HL-60/S4 treated with retinoic acid at 250 ng/mL for 4 days and 3 days (cell line): ENCODE data around the gene RNF130.

Source experiments
- in situ Hi-C: fragments of 300-500 bp; cut with MboI; formaldehyde crosslinking; loops from 2 replicates; pipeline ENCODE4 v1.7.0; 2022; ENCODE audit warnings: low sequenced_read_pairs

The RNF130 gene

DNA sequence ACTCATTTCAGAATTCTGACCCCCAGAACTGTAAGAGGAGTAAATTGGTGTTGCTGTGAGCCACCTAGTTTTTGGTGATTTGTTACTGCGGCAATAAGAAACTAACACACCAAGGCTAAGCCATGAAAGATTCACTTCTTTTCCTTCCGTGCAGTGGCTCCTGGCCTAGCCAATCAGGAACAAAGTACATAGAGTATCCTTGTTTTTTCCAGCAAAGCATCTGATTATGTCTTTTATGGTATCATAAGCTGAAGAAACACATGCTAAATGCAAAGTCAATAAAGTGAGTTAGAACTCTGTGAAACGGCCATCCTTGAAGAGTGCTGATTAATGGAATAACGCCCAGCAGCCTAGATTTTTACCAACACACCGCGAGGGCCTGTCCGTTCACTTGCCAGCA lies 11.4 kb downstream of the RNF130 start:
- in situ Hi-C loops, result no loop called here

DNA sequence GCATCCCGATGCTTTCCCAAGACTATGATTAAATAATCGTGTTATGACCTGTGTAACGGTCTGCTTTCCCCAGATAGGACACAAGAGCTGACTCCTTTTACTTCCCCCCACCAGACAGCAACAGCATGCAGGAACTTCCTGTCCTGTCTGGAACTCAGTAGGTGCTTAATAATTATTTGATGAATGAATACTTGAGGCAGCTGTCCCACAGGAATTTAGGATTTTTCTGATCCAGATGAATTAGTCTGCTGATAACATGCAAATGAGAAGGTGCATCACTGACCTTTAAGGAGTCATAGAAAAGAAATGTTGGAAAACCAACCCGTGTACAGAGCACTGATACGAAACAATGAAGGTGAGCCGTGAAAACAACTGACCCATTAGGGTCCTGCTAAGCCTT lies 12.2 kb downstream of the RNF130 start:
- in situ Hi-C loops, result no loop called here

DNA sequence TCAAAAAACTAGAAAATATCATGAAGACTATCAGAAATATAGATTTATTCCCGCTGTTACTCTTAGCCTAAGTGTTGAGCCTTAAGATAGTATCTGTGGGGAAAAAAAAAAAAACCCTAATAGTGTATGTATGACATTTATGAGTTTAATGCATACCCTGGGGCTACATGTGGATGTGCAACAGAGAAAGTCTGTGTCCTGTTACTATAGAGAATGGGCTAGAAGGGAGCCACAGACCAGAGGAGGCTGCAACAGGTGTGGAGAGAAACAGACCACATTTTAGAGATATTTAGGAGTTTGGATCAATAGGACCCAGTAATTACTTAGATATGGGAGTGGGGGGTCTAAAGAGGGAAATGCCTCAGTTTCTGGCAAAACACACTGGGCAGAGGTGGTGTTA lies 15.4 kb downstream of the RNF130 start:
- in situ Hi-C loops, result no loop called here

DNA sequence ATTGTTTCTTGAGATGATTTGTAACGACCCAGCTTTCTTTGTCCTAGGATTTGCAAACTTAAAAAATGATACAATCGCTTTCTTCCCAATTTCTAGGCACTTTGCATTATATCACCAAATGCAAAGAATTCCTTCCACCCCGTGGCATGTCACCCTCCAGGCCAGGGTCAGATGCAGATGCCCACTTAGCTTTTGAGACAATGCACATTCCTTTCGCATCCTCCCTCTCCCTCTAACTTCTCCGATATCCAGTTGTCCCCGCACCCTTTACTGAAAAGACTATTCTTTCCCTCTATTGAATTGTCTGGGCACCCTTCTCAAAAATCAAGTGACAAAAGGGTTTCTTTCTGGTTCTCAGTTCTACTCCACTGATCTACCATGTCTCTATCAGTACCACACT lies 17.3 kb downstream of the RNF130 start:
- in situ Hi-C loops, result no loop called here

DNA sequence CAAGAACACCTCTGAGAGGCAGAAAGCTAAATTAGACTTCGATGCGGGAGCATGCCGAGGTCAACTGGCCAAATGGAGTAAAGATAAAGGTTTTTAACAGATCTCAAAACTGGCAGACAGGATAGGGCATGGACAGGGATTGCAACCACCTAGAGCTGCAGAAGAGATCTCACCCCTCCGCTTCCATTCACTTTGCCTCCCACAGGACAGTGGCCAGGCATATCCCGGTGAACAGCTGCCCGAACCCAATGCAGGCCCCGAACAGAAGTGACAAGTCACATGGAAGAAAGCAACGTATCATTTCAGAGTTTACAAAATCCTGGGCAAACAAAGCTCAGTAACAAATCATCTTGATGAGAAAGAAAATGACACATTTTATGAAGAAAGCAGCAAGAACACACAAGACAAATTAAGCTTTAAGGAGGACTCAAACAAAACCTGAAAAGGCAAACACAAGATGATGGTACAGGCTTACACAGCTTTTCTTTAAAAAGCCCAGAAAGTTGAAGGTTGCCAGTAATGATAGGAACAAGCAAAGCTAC lies 18.4 kb downstream of the RNF130 start:
- in situ Hi-C loops, result no loop called here

DNA sequence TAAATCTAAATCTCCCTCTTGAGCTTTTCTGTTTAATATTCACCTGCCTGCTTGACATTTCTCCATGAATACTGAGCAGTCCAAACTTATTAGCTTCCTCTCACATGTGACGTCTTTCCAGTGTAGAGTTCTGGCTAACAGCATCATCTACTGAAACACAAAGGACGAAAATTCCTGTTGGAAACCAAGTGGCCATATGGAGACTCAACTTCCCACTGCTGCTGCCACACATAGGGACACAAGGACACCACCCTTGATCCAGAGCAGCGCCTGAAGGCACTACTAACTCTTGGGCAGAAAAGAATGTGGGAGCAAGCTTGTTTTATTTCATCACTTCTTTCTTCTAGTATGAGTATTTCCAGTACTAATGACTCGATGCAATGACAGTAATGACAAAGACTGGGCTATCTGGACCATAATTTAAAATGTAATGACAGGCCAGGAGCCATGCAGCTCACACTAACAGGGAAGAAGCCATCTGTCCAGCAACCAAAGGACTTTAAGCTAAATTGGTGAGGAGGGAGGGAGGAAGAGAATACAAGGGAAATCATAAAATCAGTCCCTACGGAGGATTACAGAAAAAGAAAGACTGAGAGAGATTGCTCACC lies 19.2 kb downstream of the RNF130 start:
- in situ Hi-C loops, result no loop called here

DNA sequence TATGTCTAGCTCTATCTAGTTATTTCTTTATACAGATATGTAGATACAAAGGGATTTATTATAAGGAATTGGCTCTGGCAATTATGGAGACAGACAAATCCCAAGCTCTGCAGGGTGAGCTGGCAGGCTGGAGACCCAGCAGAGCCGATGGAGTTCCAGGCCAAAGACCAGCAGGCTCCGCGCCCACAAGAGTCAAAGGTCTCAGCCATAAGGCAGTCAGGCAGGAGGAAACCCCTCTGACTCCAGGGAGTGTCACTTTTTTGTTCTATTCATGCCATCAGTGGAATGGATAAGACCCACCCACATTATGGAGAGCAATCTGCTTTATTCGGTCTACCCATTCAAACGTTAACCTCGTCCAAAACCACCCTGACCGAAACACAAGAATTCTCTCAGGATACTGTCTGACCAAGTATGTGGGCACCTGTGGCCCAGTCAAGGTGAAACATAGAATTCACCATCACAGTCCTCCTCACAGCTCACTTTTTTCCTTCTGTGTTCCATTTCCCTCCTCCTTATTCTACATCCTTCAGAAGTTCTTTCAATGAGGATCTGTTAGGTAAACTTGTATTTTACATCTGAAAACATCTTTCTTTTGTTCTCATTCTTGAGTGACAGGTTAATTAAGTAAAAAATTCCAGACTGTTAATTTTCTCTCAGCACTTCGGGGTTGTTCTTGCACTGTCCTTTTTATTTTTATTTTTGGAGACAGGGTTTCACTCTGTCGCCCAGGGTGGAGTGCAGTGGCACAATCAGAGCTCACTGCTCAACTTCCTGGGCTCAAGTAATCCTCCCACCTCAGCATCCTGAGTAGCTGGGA lies 21.2 kb downstream of the RNF130 start:
- in situ Hi-C loops, result no loop called here

DNA sequence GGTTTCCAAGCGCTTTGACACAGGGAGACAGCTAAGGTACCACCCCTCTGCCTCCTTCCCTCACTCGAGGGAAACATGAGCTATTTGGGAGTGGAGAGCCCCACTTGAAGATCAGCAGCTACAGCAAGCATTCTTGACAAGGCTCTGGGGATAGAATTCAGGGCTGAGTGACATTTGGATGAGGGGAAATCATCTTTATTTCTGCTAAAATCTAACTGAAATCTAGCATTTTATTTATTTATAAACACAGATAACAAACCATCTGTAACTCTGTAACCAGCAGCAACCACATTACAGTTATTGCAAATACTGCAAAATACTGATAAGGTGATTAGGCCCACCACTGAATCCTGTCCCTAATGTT lies 22.4 kb downstream of the RNF130 start:
- in situ Hi-C loops, result no loop called here

DNA sequence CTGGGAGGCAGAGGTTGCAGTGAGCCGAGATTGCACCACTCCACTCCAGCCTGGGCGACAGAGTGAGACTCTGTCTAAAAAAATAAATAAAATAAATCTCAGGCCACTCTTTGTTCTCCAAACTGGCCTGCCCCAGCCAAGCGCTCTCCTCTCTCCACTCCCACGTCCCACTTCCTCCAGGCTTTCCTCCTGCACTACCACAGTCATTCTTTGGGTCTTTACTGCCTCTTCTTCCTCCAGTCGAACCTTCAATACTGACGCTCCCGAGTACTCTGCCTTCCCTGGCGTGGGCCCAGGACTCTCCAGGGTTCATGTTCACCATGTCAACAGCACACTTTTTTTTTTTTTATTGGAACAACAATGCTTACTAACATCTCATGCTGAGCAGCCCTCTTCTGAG lies 23.9 kb downstream of the RNF130 start:
- in situ Hi-C loops, result no loop called here

DNA sequence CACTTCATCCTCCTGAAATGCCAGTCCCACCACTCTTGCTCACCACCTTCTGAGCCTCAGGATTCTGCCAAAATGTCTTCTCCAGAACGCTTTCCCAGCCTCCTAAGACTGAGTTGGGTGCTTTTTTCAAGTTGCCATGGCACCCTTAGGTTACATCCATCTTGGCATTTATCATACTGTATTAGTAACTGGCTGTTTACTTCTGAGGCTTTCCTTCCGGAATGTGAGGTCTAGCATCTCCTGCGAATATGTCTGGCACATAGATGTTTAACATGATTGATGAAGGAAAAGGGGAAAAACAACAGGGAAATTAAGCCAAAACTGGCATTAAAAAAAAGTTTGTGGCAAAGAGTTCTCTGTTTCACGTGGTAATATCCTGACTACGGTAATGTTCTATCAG lies 24.9 kb downstream of the RNF130 start:
- in situ Hi-C loops, result no loop called here

DNA sequence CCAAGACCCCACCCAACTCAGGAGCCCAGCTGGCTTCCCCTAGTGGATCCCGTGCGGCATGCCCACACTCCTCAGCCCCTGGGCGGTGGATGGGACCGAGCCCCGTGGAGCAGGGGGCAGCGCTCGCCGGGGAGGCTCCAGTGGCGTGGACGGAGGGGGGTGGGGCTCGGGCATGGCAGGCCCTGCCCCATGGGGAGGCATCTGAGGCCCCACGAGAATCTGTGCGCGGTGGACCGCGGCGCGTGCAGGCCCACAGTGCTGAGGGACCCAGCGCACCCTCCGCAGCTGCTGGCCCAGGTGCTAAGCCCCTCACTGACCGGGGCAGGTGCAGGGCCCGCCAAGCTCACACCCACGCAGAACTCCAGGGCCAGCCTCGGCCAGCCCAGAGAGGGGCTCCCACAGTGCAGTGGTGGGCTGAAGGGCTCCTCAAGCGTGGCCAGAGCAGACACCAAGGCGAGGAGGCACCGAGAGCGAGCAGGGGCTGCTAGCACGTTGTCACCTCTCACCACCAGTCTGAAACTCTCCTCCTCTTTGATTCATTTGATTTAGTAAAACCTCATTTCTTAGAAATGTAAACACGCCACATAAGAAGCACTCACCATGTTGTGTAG lies 25.6 kb downstream of the RNF130 start:
- in situ Hi-C loops, result no loop called here

DNA sequence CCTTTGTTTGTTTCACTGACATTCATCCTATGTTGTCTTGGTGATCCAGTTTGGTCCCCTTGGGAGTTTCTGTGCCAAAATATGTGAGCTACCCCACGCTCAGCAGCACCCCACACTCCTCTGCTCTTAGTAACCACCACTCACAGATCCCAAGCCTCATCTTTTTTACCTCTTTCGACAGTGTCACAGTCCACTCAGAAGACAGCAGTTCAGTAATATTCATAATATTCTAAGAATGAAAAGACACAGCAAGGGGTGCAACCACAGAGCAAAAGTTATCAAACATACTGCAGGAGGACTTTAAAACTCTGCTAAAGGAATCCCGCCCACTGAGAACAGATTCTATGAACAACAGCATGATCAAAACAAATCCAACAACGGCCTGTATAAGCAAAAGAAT lies 28.2 kb downstream of the RNF130 start:
- in situ Hi-C loops, result no loop called here

DNA sequence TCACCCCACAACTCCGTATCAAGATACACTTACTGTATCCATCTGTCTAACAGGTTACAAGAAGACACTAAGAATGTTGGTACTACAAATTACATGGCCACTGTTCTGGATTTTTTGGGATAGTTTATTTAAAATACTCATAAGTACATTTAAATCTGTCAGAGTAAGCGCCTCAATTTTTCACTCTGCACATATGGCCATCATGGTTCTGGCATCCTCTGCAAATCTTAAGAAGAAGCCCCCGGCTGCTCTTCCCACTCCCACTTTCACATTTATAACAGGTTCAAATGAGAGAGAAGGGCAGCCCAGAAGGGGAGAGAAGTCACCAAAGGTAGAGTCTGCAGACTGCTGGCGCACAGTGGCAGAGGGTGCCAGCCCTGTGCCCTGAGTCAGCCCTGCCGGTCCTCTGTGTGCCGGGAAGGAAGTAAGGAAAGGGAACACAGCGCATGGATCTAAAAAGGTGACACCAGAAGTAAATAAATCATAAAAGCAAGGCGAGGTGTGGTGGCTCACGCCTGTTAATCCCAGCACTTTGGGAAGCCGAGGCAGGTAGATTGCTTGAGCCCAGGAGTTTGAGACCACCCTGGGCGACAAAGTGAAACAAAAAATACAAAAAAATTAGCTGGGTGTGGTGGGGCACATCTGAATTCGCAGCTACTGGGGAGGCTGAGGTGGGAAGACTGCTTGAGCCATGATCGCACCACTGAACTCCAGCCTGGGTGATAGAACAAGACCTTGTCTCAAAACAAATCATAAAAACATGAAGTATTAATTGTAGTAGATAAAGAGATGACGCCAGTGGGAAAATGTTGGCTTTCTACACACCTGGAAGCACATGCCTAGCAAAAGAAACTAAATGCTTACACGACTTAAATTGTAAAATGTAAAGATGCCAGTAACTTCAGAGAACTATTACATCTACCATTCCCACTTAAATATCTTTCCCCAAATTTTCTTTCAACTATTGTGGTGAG lies 30.0 kb downstream of the RNF130 start:
- in situ Hi-C loops, result no loop called here

DNA sequence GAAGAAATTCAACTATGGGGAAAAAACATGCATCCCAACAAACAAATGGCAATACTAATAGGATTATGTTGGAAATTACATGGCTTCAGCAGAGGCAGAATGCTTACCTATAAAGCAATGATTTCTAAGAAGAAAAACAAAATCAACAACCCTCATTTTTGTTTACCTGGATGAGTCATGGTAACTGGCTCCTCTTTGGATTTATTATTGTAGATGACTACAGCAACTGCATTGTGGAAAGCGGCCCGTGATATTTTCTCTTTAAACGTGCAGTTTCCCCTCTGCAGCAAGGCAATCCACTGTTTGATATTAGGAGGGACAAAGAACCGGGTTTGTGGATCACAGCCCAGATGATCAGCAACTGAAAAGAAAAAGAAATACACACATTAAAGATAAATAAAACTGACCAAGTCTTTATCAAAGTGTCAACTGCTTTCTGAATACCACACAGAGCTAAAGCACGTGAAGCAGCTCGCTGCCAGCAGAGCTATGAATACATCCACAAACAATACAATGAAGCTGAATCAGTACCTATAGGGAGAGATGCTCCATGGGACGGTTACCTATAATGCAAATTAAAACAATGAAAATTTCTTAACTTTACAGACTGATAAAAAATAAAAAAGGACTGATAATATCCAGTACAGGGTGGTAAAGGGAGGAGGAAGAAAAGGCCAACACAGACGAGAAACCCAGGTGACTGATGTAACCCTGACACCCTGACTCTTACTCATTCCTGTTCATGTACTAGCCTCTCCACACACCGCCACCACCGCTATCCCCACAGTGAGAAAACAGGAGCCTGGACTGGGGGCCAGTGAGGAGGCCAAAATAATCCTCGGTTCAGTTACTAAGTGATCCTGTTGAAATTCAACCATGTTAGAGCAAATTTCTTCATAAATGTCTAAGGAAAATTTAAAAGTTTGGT lies 31.0 kb downstream of the RNF130 start:
- in situ Hi-C loops, result no loop called here

DNA sequence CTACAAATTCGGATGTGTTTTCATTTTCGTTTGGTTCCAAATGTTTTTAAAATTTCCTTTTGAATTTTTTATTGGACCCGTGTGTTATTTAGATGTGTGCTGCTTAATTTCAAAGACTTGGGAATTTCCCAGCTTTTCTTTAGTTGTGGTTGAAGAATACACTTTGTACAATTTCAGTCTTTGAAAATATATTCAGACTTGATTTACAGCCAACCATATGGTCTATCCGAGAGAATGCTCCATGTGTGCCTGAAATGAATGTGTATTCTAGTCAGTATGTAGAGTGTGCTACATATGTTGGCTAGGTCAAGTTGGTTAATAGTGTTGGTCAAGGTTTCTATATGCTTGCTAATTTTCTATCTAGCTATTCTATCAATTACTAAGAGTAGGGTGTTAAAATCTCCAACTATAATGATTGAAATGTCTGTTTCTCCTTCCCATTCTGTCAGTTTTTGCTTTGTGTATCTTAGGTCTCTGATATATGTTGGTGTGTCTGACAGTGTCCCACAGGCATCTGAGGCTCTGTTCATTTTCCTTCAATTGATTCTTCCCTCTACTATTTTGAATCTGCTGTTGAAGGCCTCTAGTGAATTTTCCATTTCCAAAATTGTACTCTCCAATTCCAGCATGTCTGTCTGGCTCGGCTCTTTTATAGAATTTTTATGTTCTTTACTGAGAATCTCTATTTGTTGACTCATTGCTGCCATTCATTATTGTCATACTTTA lies 36.2 kb downstream of the RNF130 start:
- in situ Hi-C loops, result no loop called here

DNA sequence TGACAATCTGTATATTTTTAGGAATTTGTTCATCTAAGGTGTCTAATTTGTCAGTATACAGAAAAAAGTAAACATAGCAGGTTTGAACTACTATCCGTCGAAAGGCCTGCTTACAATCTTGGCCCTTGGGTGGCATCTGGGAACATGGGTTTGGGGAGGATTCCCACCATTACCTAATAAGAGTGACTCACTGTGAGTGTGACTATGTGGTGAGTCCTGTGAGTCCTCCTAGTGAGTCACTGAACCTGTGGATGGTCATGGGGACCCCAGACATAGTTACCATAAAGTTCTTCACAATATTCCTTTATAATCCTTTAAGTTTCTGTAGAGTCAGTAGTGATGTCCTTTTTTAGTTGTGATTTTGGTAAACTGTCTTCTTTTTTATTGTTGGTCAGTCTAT lies 37.0 kb downstream of the RNF130 start:
- in situ Hi-C loops, result no loop called here

DNA sequence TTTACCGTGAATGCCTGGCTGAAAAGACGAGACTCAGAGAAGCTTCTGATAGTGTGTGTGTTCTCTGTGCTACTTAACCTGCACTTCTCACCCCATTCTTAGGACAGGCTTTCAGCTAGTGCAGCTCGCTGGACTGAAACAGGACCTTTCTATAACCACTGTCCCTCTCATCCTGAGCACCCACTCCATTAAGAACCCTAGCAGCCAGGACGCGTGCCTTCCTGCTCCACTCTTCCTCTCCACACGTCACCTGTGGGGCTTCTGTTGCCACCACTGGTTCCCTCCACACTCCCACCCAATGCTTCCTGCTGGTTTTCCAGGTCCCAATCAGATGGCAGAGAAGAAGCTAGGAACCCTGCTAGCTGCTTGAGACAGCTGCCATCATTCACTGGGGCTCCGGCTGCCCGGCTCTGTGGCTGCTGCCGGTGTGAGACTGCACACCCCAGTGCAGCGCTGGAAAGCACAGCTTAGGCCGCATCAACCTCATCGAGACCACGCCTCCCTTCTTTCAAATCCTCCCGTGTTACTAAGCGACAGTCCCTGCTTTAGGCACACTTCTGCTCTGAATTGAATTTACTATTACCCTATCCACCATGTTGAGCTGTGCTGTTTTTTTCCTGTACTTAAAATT lies 44.0 kb downstream of the RNF130 start:
- in situ Hi-C loops, result no loop called here

DNA sequence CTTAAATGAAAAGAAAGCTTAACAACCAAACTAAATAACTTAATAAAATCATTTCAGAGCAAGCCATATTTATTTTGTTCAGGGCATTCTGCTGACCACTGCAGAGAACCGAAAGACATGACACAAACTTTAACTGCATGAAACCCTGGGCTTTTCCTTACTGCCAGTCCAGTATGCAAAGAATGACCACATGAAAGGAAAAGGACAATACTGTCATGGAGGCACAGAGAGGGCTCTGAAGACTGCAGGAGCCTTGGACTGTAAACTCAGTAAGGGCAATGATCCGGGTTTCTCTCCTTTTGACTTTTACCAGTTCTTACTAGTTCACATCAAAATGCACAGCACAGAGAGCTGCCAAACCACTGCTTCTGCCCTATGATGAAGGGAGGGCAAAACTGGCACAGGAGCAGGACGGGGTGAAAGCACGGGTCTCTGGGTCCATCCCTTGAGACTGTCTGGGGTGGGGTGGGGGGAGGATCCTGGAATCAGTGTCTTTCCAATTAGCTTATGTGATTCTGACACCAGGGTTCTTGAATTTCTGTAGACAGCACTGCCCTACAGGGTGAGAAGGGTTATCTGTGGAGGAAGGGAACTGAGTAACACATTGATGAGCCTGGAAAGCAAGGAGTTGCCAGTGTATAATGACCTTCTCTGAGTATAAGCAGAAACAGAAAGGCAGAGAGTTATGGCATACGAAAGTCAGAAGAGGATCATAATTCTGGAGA lies 44.7 kb downstream of the RNF130 start:
- in situ Hi-C loops, result no loop called here
